SU-DHL-6 (cell line): ENCODE measurements around the gene TMEM9B.
A peak's percentile ranks its signal among the peaks of the same experiment; 100 is the strongest.

Experiments
- H2AFZ ChIP-seq: fragments of 200-600 bp; sonication (generic); 2 replicates; pipeline ENCODE4 v1.6.1; 2014; ENCODE audit warnings: low read depth, mild to moderate bottlenecking, moderate library complexity, mixed read lengths, antibody characterized with exemption, low read length; ENCODE audit not compliant: severe bottlenecking
- H3F3A ChIP-seq: fragments of 200-600 bp; shearing (Covaris generic); 2 replicates; pipeline ENCODE4 v1.6.0; 2016; ENCODE audit warnings: antibody characterized with exemption, mild to moderate bottlenecking; ENCODE audit not compliant: insufficient read depth
- H3K27ac ChIP-seq: fragments of 200-600 bp; sonication (generic); 2 replicates; pipeline ENCODE4 v1.5.1; 2016; ENCODE audit warnings: low read depth, mild to moderate bottlenecking, low read length, moderate library complexity, mixed read lengths
- H3K27me3 ChIP-seq: fragments of 200-600 bp; sonication (generic), shearing (Covaris generic); 2 replicates; pipeline ENCODE4 v1.6.0; 2014; ENCODE audit warnings: mild to moderate bottlenecking, low read length
- H3K36me3 ChIP-seq: fragments of 200-600 bp; sonication (generic); 2 replicates; pipeline ENCODE4 v1.6.1; 2014; ENCODE audit warnings: mild to moderate bottlenecking, low read length, mixed read lengths
- H3K4me2 ChIP-seq: fragments of 300-600, 200-600 bp; shearing (Covaris generic), sonication (generic); 2 replicates; pipeline ENCODE4 v1.6.0; 2014; ENCODE audit warnings: low read length, low read depth, mild to moderate bottlenecking; ENCODE audit not compliant: poor library complexity, severe bottlenecking
- H3K4me3 ChIP-seq: fragments of 200-600 bp; sonication (generic); 2 replicates; pipeline ENCODE4 v1.5.1; 2014; ENCODE audit warnings: antibody characterized with exemption, low read length, mild to moderate bottlenecking, mixed read lengths; ENCODE audit not compliant: insufficient read depth, poor library complexity, severe bottlenecking
- H3K79me2 ChIP-seq: fragments of 200-600 bp; sonication (generic); 2 replicates; pipeline ENCODE4 v1.6.1; 2014; ENCODE audit warnings: mild to moderate bottlenecking, low read length, moderate library complexity; ENCODE audit not compliant: insufficient read depth
- H3K9ac ChIP-seq: fragments of 200-600 bp; sonication (generic); 2 replicates; pipeline ENCODE4 v1.7.0; 2014; ENCODE audit warnings: mild to moderate bottlenecking, low read length
- H3K9me2 ChIP-seq: fragments of 200-600 bp; sonication (generic); replicated peaks from 2 replicates; pipeline ENCODE4 v1.6.1; 2014; ENCODE audit warnings: low read length; ENCODE audit not compliant: insufficient read depth
- H3K9me3 ChIP-seq: fragments of 200-600 bp; sonication (generic); 2 replicates; pipeline ENCODE4 v1.6.1; 2014; ENCODE audit warnings: low read length, mixed read lengths; ENCODE audit not compliant: insufficient read depth
- H4K20me1 ChIP-seq: fragments of 200-600 bp; sonication (generic); 2 replicates; pipeline ENCODE4 v1.6.1; 2014; ENCODE audit warnings: low read depth, mild to moderate bottlenecking, antibody characterized with exemption, low read length, moderate library complexity, mixed read lengths
- EZH2phosphoT487 ChIP-seq: fragments of 200-600 bp; sonication (generic), shearing (Covaris generic); conservative IDR thresholded peaks from 2 replicates; pipeline ENCODE4 v1.6.1; 2018; ENCODE audit warnings: mild to moderate bottlenecking, antibody characterized with exemption, low read length, moderate library complexity, mixed read lengths
- TF ChIP-seq, protein P1 (sequence below): fragments of 200-600 bp; sonication (generic); IDR thresholded peaks from one replicate; pipeline ENCODE4 v1.5.1; 2017; ENCODE audit warnings: antibody characterized with exemption, mild to moderate bottlenecking, low read length, moderate library complexity; ENCODE audit not compliant: insufficient read depth, poor library complexity, severe bottlenecking

TMEM9B gene

GRCh38 chr11:8959546-8960166, 4.6 kb downstream of the TMEM9B start:
- H3K9me2 ChIP-seq: no peaks in the 10 kb centered on the region
- no peaks in the 10 kb centered on the region for H3K9me3 ChIP-seq
- no peaks in the 10 kb centered on the region for H3K27me3 ChIP-seq
- TF ChIP-seq, protein P1, sequence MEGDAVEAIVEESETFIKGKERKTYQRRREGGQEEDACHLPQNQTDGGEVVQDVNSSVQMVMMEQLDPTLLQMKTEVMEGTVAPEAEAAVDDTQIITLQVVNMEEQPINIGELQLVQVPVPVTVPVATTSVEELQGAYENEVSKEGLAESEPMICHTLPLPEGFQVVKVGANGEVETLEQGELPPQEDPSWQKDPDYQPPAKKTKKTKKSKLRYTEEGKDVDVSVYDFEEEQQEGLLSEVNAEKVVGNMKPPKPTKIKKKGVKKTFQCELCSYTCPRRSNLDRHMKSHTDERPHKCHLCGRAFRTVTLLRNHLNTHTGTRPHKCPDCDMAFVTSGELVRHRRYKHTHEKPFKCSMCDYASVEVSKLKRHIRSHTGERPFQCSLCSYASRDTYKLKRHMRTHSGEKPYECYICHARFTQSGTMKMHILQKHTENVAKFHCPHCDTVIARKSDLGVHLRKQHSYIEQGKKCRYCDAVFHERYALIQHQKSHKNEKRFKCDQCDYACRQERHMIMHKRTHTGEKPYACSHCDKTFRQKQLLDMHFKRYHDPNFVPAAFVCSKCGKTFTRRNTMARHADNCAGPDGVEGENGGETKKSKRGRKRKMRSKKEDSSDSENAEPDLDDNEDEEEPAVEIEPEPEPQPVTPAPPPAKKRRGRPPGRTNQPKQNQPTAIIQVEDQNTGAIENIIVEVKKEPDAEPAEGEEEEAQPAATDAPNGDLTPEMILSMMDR: peak; percentile 63
- TF ChIP-seq EZH2phosphoT487: no peak
- no peak overlapping the region for H2AFZ ChIP-seq
- H3F3A ChIP-seq: peaks cover 3% of the 10 kb centered on the region; the same call in 1 of the 2 replicates
- H3K4me3 ChIP-seq: no peak overlapping the region
- H4K20me1 ChIP-seq: no peaks in the 10 kb centered on the region; the same call in 1 of the 2 replicates
- H3K4me2 ChIP-seq: no peak overlapping the region
- no peak overlapping the region for H3K27ac ChIP-seq
- no peak overlapping the region for H3K9ac ChIP-seq
- peaks cover 75% of the 10 kb centered on the region for H3K79me2 ChIP-seq
- H3K36me3 ChIP-seq: peaks cover 4% of the 10 kb centered on the region; the same call in 1 of the 2 replicates

DNA sequence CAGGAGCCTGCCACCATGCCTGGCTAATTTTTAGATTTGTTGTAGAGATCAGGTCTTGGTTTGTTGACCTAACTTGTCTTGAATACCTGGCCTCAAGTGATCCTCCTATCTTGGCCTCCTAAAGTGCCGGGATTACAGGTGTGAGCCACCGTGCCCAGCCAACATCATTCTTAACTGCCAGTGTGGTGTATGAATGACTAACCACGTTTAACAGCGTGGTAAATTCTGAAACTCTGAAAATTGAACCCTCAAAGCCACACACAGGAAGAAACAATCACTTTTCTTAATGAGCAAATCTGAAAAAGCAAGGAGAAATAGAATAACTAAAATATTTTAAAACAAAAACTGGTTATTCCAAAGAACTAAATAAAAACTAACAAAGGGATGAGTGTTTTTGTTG, 7.4 kb downstream of the TMEM9B start:
- Histone ChIP-seq H3K9ac (no peak overlapping the region), H3K9me3 (no peaks in the 10 kb centered on the region), H3K79me2 (peaks cover 52% of the 10 kb centered on the region), H3K4me3 (no peak overlapping the region), H3F3A (peaks cover 3% of the 10 kb centered on the region; the same call in 1 of the 2 replicates), H3K4me2 (no peak overlapping the region), H3K36me3 (peaks cover 15% of the 10 kb centered on the region), H2AFZ (no peak overlapping the region), H3K27me3 (no peaks in the 10 kb centered on the region), H3K9me2 (no peaks in the 10 kb centered on the region), H4K20me1 (no peaks in the 10 kb centered on the region; the same call in 1 of the 2 replicates), H3K27ac (no peak overlapping the region)
- no peak for TF ChIP-seq EZH2phosphoT487
- TF ChIP-seq, protein P1: no peak

DNA sequence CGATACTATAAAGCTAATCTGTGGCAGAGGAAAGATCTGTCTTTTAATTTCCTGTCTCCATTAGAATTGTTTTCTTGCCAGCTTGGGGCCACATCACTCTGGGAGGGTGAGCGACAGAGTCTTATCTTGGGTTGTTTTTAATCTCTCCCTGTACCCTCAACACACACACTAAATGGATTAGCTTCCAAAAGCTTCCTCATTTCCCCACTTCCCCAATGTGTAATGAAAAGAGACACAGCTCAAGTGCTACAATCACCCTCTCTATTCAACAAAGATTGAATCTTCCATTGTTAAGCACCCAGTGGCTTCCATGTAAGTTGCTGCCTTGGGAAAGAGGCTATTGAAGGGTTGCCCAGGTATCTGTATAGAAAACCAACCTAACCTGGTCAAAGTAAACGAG, 15.4 kb downstream of the TMEM9B start:
- Histone ChIP-seq H3K9me3 (no peaks in the 10 kb centered on the region), H3K27ac (no peak overlapping the region), H3K4me3 (no peak overlapping the region), H3K36me3 (peaks cover 42% of the 10 kb centered on the region), H3K9me2 (no peaks in the 10 kb centered on the region), H2AFZ (no peak overlapping the region), H3K4me2 (no peak overlapping the region), H3K9ac (no peak overlapping the region), H3F3A (no peaks in the 10 kb centered on the region; the same call in 1 of the 2 replicates), H3K27me3 (no peaks in the 10 kb centered on the region), H4K20me1 (peaks cover 7% of the 10 kb centered on the region; the same call in 1 of the 2 replicates), H3K79me2 (no peaks in the 10 kb centered on the region)
- TF ChIP-seq EZH2phosphoT487: no peak
- TF ChIP-seq, protein P1: no peak
